ENCODE results near the gene ERC2.

ERC2 gene

DNA sequence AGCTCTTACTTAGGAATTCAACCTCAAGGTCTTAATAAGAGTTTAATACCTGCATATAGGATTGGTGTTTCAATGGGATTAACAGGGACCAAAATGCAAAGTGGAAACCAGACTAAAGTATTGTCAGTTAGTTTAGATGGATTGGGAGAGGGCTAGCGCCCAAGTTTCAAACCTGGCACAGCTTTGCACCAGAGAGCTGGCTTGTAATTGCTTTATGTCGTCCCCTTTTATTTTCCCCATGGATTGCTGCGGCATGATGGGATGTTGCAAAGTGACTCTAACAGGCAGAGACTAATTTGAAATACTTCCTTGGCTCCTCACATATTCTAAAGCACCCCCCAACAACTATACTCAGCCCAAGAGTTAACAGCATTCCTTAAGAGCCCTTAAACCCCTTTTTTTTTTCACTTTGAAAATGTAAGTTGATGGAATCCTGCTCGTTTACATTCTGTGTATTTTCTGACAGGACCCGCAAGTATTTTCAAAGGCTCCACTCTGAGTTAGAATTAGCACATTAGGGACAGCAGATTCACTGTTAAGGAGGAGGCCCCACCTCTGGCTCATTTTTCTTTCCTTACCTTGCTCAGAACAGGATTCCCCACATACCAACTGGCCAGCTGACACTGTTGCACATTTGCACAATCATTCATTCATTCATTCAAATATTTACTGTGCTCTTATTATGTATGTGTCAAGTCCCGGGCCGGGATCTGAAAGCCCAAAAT, 214.2 kb downstream of the ERC2 start:
- DNase-seq (ENCODE audit: low read depth, low spot score) = no peak

- no peak for DNase-seq (ENCODE audit: low read depth, low spot score)
Observed at GRCh38 chr3:56251343-56251945, 216.8 kb downstream of the ERC2 start.

- DNase-seq (ENCODE audit: low read depth, low spot score) = no peak
Observed at GRCh38 chr3:56248021-56248420, 220.2 kb downstream of the ERC2 start.

GRCh38 chr3:56238299-56238698, 230.0 kb downstream of the ERC2 start:
- DNase-seq (ENCODE audit: low read depth, low spot score) = no peak

- DNase-seq (ENCODE audit: low read depth, low spot score) = no peak
Observed at GRCh38 chr3:56233742-56234141, 234.5 kb downstream of the ERC2 start.

GRCh38 chr3:56229311-56229710, 239.0 kb downstream of the ERC2 start:
- DNase-seq (ENCODE audit: low read depth, low spot score) = no peak

DNA sequence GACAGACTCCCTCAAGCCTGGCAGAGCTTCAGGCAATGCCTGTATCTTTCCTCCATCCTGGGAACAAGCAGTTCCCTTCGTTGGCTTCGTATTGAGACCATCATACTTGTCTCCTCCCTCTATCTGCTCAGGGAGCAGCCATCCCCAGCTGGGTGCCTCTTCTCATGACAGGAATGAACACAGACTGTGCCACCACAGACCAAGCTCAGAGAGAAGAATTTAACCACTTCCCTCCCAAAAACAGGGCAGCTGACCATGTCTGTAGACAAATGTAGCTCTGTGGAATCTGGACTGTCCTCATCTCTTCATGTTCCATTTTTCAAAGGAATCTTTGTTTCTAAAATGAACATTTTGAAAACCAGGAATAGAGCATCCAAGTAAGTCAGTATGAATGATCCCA, 245.4 kb downstream of the ERC2 start:
- no peak for DNase-seq (ENCODE audit: low read depth, low spot score)

DNA sequence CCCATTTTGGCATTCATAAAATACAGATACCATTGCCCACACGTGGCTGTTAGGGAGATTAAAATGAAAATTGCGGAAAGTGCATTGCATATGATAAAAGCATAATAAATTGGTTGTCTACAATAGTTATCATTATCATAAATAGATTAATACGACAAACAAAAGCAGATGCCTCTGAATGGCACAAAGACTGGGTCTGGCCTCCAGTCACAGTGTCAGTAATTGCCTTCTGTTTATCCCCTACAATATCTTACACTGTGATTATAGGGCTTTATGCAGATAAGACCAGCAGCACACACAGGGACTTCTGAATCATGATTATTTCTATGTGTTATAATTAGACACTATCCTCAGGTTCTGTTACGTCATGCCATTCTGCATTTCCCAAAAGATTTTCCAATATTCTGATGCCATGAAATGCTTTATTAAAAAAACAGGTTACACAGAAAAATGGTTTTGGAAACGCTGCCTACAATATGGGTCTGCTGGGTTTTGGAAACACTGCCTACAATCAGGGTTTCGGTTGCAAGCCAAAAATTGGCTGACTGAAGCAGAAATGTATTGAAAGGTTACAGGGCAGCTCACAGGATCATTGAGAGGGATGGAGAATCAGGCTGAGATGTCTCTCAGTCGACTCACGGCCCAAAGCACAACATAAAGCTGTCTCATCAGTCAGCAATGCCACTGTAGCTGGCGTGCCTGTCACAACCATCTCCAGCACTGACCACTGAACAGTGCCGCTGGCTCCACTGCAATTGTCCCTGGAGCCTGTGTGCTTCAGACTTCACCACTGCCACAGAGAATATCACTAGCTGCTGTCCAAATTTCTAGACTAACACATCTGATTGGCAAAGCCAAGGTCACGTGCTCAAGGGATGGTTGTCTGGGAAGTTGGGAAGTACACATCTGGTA, 248.1 kb downstream of the ERC2 start:
- DNase-seq (ENCODE audit: low read depth, low spot score) = no peak

DNA sequence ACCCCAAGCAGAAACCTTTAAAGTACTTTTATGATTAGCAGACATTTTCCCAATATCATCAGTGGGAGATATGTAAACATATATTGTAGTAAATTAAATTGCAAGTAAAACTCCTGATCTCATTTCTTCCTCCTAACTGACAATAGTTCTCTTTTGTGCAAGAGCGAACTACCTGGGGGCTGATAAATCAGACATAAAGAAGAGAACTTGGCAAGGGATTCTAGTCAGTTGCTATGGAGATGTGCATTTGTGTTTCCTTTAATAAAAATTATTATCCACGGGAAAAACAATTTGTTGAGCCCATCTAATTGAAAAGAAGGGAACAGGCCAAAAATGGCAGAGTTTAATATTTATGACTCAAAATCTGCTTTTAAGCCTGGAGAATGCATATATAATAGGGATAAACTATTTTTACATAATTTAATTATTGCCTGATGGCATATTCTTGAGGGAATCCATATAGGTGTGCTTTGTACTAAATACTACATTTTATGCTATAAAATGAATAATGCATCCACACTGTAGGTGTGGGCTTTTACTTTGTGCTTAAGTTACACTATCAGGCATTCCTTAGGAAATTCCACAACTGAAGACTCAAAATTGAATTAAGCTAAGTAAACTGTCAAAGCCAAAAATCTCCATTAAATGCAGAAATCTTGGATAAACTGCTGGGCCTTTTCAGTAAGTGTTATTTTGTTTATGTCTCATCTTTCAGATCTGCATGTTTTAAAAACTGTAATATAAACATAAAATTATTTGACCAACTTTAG, 258.1 kb downstream of the ERC2 start:
- no peak for DNase-seq (ENCODE audit: low read depth, low spot score)

GRCh38 chr3:56207922-56208321, 260.3 kb downstream of the ERC2 start:
- DNase-seq (ENCODE audit: low read depth, low spot score) = no peak

- DNase-seq (ENCODE audit: low read depth, low spot score) = no peak
Observed at GRCh38 chr3:56205406-56205805, 262.9 kb downstream of the ERC2 start.

DNA sequence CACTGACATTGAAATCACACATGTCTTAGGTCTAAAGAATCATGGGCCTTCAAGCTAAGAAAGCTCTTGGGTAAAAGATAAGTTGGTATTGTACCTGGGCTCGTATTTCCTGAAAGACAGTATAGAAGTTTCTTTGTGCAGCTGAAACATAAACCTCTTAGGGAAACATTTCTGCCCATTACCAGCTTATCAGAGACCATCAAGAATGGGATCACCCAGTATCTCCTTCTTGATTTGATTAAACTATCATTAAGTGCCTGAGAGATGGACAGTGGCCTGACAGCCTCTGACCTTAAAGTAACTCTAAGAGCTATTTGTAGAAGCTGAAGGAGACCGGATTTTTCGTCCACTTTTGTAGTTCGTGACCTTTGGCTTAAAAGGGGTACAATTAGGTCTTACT, 265.3 kb downstream of the ERC2 start:
- no peak for DNase-seq (ENCODE audit: low read depth, low spot score)

DNA sequence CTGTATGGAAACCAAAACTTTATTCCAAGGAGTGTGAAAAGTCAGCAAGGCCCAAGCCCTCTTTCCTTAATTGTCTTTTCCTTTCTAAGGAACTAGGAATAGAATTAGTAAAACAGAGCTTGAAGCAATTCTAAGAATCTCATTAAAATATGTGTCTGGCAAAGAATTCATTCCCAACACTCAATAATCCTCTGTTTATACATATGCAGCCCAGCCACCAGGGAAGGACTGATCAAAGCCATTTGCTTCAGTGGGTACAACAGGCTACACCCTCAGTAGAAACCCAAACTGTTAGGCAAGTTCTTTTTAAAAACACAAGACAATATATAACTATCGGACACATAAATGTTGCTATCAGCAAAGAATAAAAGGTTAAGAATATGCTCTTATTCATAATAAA, 266.9 kb downstream of the ERC2 start:
- DNase-seq (ENCODE audit: low read depth, low spot score) = no peak

GRCh38 chr3:56200251-56200650, 268.0 kb downstream of the ERC2 start:
- no peak for DNase-seq (ENCODE audit: low read depth, low spot score)

- no peak for DNase-seq (ENCODE audit: low read depth, low spot score)
Observed at GRCh38 chr3:56197991-56198390, 270.3 kb downstream of the ERC2 start.

DNA sequence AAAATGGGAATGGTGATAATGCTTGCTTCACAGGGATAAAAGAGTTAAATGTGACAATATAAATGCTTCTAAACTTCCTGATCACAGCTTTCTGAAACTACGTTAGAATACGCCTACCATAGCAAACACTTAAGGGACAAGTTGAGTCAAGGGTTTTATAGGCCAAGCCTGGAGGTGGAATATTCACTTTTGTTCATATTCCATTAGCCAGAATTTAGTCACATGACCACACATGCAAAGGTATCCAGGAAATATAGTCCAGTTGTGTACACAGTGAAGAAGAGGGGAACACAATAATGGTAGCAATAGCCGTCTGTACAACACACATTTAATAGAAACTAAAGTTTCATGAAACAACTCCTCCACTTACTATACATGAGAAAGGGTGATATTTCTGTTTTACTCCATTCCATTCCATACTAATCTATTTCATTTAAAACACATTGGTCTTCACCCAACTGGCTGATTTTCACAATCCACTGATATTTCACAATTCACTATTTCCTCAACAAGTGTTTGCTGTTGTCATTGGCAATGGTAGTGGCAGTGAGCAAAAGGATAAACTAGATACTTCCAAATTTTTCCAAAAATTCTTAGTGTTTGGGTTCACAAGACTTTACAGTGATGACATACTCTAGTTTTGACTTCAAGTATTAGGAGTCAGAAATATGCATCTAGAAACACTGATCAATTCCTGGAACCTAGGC, 270.9 kb downstream of the ERC2 start:
- no peak for DNase-seq (ENCODE audit: low read depth, low spot score)

DNA sequence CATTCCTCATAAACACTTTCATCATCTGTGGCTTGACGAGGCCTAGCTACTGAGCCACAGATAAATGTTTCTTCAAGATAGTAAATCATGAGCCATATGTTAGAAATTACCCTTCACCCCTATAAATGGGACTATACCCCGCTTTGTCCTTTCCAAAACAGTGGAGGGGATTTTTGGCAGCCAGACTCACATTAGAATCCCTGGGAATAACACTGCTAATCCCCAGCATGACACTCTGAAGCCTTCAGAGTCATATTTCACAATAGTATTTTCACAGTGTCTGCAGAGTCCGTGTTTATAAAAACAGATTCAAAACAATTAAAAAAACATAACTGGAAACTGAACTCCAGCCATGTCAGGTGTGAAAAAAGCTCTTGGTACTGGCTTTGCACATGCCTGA, 271.6 kb downstream of the ERC2 start:
- no peak for DNase-seq (ENCODE audit: low read depth, low spot score)

DNA sequence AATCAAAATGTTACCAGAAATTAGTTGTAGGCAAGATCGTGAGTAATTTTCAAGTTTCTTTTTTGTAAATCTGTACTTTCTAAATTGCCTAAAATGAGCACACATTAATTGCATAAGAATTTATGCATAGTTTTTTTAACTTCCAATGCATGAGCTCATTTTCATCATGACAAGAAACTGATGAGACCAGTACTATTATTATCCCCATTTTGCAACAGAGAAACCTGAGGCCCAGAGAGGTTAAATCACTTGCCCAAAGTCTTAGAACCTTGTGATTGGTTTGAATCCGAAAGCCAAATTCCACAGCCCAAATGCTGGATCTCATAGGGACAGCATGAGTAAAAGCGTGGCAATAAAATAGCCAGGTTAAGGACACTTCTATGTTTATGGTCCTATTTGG, 274.7 kb downstream of the ERC2 start:
- DNase-seq (ENCODE audit: low read depth, low spot score) = no peak

- no peak for DNase-seq (ENCODE audit: low read depth, low spot score)
Observed at GRCh38 chr3:56192001-56192400, 276.3 kb downstream of the ERC2 start.

DNA sequence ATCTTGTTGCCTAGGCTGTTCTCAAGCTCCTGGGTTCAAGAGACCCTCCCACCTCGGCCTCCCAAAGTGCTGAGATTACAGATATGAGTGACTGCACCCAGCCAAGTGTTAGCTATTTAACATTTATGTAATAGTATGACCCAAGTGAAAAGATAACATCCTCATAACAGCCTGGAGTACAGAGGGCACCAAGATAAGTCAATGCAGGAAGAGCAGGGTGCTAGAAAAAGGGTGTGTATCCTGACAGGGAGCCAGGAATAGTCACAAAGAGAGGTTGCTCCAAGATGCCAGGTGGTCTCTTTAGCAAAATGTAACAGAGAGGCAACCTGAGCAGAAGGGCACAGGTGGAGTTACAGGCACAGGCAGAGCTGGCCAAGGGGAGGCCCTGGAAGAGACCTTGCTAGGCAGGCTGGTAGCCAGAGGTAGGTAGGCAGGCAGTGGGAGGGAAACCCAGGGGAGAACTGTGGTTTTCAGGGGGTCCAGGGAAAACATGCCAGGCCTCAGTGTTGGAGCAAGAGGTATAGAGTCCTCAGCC, 277.4 kb downstream of the ERC2 start:
- no peak for DNase-seq (ENCODE audit: low read depth, low spot score)

DNA sequence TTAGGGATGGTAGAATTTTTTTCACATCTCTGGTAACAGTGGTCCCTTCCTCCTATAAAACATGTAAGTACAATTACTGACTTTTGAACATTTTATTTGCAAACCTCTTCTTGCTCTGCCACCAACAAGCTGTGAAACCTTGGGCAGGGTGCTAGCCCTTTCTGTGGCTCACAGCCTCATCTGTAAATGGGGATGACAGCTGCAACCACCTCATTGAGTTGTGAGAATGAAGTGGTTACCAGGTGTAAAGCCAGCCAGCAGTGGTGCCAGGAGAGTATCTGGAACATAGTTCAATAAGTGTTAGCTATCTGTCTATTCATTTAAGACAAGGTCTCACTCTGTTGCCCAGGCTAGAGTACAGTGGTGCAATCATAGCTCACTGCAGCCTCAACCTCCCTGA, 278.1 kb downstream of the ERC2 start:
- no peak for DNase-seq (ENCODE audit: low read depth, low spot score)
